NB4 (cell line): ENCODE results near the gene C20orf144.

Source experiments
- POLR2A ChIP-seq: IDR thresholded peaks from 2 replicates; pipeline ENCODE4 v1.6.1; 2011; ENCODE audit warnings: mild to moderate bottlenecking; ENCODE audit not compliant: insufficient read length; ENCODE audit errors: extremely low read depth
- TF ChIP-seq, protein P1 (sequence below): IDR thresholded peaks from one replicate; pipeline ENCODE4 v1.5.1; 2012; ENCODE audit warnings: low read depth, low read length

DNA sequence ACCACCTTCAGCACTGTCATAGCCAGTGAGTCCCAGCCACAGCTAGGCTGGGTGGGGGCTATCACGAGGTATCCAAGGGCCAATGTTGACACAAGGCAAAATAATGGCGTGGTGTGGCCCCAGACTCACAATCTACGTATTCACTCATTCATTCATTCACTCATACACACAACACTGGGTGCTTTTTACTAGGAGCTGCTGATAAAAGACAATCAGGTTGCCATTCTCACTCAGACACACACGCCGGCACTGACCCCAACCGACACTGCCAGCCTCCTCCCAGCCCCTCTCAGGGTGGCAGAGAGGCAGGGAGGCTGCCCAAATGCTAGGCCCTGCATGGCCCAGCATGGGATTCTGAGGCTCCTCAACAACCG, 1.5 kb upstream of the C20orf144 start:
- no peak for TF ChIP-seq POLR2A
- TF ChIP-seq, protein P1, sequence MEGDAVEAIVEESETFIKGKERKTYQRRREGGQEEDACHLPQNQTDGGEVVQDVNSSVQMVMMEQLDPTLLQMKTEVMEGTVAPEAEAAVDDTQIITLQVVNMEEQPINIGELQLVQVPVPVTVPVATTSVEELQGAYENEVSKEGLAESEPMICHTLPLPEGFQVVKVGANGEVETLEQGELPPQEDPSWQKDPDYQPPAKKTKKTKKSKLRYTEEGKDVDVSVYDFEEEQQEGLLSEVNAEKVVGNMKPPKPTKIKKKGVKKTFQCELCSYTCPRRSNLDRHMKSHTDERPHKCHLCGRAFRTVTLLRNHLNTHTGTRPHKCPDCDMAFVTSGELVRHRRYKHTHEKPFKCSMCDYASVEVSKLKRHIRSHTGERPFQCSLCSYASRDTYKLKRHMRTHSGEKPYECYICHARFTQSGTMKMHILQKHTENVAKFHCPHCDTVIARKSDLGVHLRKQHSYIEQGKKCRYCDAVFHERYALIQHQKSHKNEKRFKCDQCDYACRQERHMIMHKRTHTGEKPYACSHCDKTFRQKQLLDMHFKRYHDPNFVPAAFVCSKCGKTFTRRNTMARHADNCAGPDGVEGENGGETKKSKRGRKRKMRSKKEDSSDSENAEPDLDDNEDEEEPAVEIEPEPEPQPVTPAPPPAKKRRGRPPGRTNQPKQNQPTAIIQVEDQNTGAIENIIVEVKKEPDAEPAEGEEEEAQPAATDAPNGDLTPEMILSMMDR = no peak
